OCI-LY7 (cell line): ENCODE data around the gene AICDA.
A peak's percentile ranks its signal among the peaks of the same experiment; 100 is the strongest.
"Not testable (repeated sequence)": the region's sequence is repeated elsewhere in the genome, so short reads cannot be mapped to it uniquely, and the experiment has no call there.

Source experiments
- CTCF ChIP-seq: fragments of 200-600 bp; sonication (generic); conservative IDR thresholded peaks from 2 replicates; pipeline ENCODE4 v1.5.1; 2014; ENCODE audit warnings: mild to moderate bottlenecking, antibody characterized with exemption, low read length, moderate library complexity, mixed read lengths
- EZH2phosphoT487 ChIP-seq: fragments of 200-600 bp; sonication (generic); IDR thresholded peaks from 2 replicates; pipeline ENCODE4 v1.6.1; 2018; ENCODE audit warnings: low read depth, borderline replicate concordance, mild to moderate bottlenecking, mixed run types, antibody characterized with exemption, low read length, moderate library complexity, mixed read lengths

GRCh38 chr12:8584478-8584877 is 28.2 kb downstream of the AICDA start:
- TF ChIP-seq CTCF = peak; percentile 34; the same call in 1 of the 2 replicates
- not testable (repeated sequence) for TF ChIP-seq EZH2phosphoT487
